CD8-positive, alpha-beta memory T cell (primary cell): ENCODE data around the gene PFDN1. TPM values are rescaled to one million over a fixed set of nuclear protein-coding genes. Genes with fewer than 3 reads are reported as not detected.

Experiments
- CTCF ChIA-PET: fragments of 350-600 bp; sonication (Branson Sonifier 250); formaldehyde crosslinking; loops from one replicate; lab custom pipeline; 2021; ENCODE audit warnings: antibody characterized with exemption; lab: Charles Lee
- POLR2A ChIA-PET: fragments of 350-600 bp; sonication (Branson Sonifier 250); formaldehyde crosslinking; loops from one replicate; lab custom pipeline; 2021; ENCODE audit warnings: antibody characterized with exemption; lab: Charles Lee
- DNase-seq, 5 donors: peaks; one replicate each; pipeline versions ENCODE4 v3.0.0 to v3.0.0-alpha.2; 2020 to 2022; ENCODE audit warnings: mixed read lengths in 1 of 5
- H3K27ac ChIP-seq: one replicate; pipeline ENCODE4 v1.7.0; 2013; ENCODE audit warnings: low read depth, mild to moderate bottlenecking, low read length, moderate library complexity
- H3K27me3 ChIP-seq: 2 replicates; pipeline ENCODE4 v1.7.0; 2013; ENCODE audit warnings: low read length, mild to moderate bottlenecking; ENCODE audit not compliant: insufficient read depth, poor library complexity, severe bottlenecking
- H3K36me3 ChIP-seq: 2 replicates; pipeline ENCODE4 v1.7.0; 2013; ENCODE audit warnings: mild to moderate bottlenecking, low read length, moderate library complexity; ENCODE audit not compliant: insufficient read depth
- H3K4me1 ChIP-seq: 2 replicates; pipeline ENCODE4 v1.7.0; 2013; ENCODE audit warnings: mild to moderate bottlenecking, low read length, moderate library complexity; ENCODE audit not compliant: insufficient read depth
- H3K4me3 ChIP-seq: 2 replicates; pipeline ENCODE4 v1.7.0; 2013; ENCODE audit warnings: mild to moderate bottlenecking, low read length
- H3K9me3 ChIP-seq: 2 replicates; pipeline ENCODE4 v1.7.0; 2013; ENCODE audit warnings: mild to moderate bottlenecking, low read length
- H3K27ac Mint-ChIP-seq, 8 donors: one replicate each; pipeline ENCODE4 v1.8.0; 2020 to 2021; ENCODE audit warnings: mixed read lengths in 8 of 8, mild to moderate bottlenecking in 6 of 8, inconsistent platforms in 3 of 8, moderate library complexity in 3 of 8
- H3K27me3 Mint-ChIP-seq, 2 donors: one replicate each; pipeline ENCODE4 v1.8.0; 2020 to 2021; ENCODE audit warnings: mixed read lengths in 2 of 2, mild to moderate bottlenecking in 1 of 2, moderate library complexity in 1 of 2
- H3K36me3 Mint-ChIP-seq, 3 donors: one replicate each; pipeline ENCODE4 v1.8.0; 2020 to 2021; ENCODE audit warnings: mixed read lengths in 3 of 3, inconsistent platforms in 1 of 3, mild to moderate bottlenecking in 1 of 3
- H3K4me1 Mint-ChIP-seq, 3 donors: one replicate each; pipeline ENCODE4 v1.8.0; 2020 to 2021; ENCODE audit warnings: mixed read lengths in 3 of 3, inconsistent platforms in 1 of 3, mild to moderate bottlenecking in 1 of 3
- H3K4me3 Mint-ChIP-seq, 7 donors: one replicate each; pipeline ENCODE4 v1.8.0; 2020 to 2021; ENCODE audit warnings: mixed read lengths in 7 of 7, mild to moderate bottlenecking in 6 of 7, moderate library complexity in 4 of 7, inconsistent platforms in 2 of 7
- H3K9me3 Mint-ChIP-seq, 5 donors: one replicate each; pipeline ENCODE4 v1.8.0; 2020 to 2022; ENCODE audit warnings: mixed read lengths in 5 of 5, mild to moderate bottlenecking in 3 of 5, moderate library complexity in 2 of 5, inconsistent platforms in 1 of 5
- polyA plus RNA-seq: library from polyadenylated mRNA; unstranded; fragments of 300-500 nt; fragmentation: Illumina TruSeq; gene quantifications from one replicate; pipeline ENCODE4 v1.2.3, GENCODE V29; 2021
- total RNA-seq, 2 experiments: library from RNA; stranded (reverse); gene quantifications; one replicate each; pipeline ENCODE4 v1.2.3, GENCODE V29; 2021

Gene PFDN1
- total and polyA plus RNA-seq, 3 experiments from 2014 or later = 71.2 to 115 (median 73.2) TPM

DNA sequence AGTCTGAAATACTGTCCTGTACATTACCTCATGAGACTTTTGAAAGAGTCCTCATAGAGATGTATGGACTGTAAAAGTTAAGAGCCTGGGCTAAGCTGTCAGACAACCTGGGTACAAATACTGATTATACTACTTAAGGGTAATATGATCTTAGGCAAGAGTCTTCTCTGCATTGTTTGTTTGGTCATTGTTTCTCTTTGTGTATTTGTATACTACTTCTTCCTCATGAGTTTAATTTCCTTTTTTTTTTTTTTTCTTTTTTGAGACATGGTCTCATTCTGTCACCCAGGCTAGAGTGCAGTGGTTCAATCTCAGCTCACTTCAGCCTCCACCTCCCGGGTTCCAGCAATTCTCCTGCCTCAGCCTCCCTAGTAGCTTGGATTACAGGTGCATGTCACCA is 2.6 kb upstream of the PFDN1 start:
- H3K27ac ChIP-seq = no peak overlapping the region
- H3K9me3 ChIP-seq = no peaks in the 10 kb centered on the region
- ChIA-PET POLR2A (no interaction called here), CTCF (no interaction called here)
- Mint-ChIP-seq H3K9me3 (no peaks in the 10 kb centered on the region), H3K36me3 (peaks cover 0 to 4% (median 0%) of the 10 kb centered on the region in 3 donors), H3K27ac (no peak overlapping the region), H3K4me3 (peak overlapping the region in 2 of 7 donors; percentile 6 to 17), H3K4me1 (peaks cover 14 to 29% (median 24%) of the 10 kb centered on the region in 3 donors), H3K27me3 (peaks cover 4 to 25% of the 10 kb centered on the region in 2 donors)
- H3K27me3 ChIP-seq = no peaks in the 10 kb centered on the region
- no peaks in the 10 kb centered on the region for H3K36me3 ChIP-seq
- H3K4me1 ChIP-seq = peaks cover 16% of the 10 kb centered on the region
- DNase-seq = no peak
- H3K4me3 ChIP-seq = no peak overlapping the region

GRCh38 chr5:140303966-140304365 is 1.1 kb upstream of the PFDN1 start:
- H3K4me1 Mint-ChIP-seq = peaks cover 16 to 33% (median 29%) of the 10 kb centered on the region in 3 donors
- POLR2A ChIA-PET = interaction anchor here (0.7 kb wide), 1 partner anchor 285 kb away, joined by 4 read pairs; no protein-coding TSS in a partner anchor

GRCh38 chr5:140301136-140301535 is 1.8 kb downstream of the PFDN1 start:
- no peak for DNase-seq
- CTCF ChIA-PET = interaction anchor here (1.2 kb wide), 1 partner anchor 46 kb away, joined by 3 read pairs; the partner anchor contains the start of gene HBEGF

More at GRCh38 chr5:140303966-140304365, 1.1 kb upstream of the PFDN1 start:
- CTCF ChIA-PET = interaction anchor here (1.1 kb wide), 1 partner anchor 59 kb away, joined by 3 read pairs; no protein-coding TSS in a partner anchor
- Histone ChIP-seq H3K9me3 (no peaks in the 10 kb centered on the region), H3K4me3 (no peak overlapping the region), H3K27me3 (no peaks in the 10 kb centered on the region), H3K27ac (no peak overlapping the region), H3K4me1 (peaks cover 16% of the 10 kb centered on the region), H3K36me3 (no peaks in the 10 kb centered on the region)
- no peak overlapping the region for H3K27ac Mint-ChIP-seq
- H3K27me3 Mint-ChIP-seq = peaks cover 2 to 16% of the 10 kb centered on the region in 2 donors
- peak overlapping the region in 1 of 7 donors; percentile 37 for H3K4me3 Mint-ChIP-seq
- peaks cover 0 to 15% (median 4%) of the 10 kb centered on the region in 3 donors for H3K36me3 Mint-ChIP-seq
- no peaks in the 10 kb centered on the region for H3K9me3 Mint-ChIP-seq
- DNase-seq = no peak

DNA sequence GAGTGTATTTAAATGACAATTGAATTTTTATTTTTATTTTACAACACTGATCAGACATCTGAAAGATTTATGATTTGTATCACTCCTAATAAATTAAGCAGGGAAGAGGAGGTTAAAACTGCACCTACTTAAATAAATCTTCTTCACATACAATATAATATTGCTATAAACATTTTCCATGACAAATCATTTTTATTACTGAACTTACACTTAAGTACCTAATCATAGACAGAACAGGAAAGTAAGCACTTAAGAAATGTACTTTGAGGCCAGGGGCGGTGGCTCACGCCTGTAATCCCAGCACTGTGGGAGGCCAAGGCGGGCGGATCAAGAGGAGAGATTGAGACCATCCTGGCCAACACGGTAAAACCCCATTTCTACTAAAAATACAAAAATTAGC is 3.8 kb downstream of the PFDN1 start:
- CTCF ChIA-PET = no interaction called here
- no peak overlapping the region for H3K4me3 ChIP-seq
- peaks cover 16% of the 10 kb centered on the region for H3K4me1 ChIP-seq
- Mint-ChIP-seq H3K36me3 (peaks cover 0 to 33% (median 18%) of the 10 kb centered on the region in 3 donors), H3K9me3 (no peaks in the 10 kb centered on the region), H3K4me3 (peak overlapping the region in 1 of 7 donors; percentile 44), H3K27ac (no peak overlapping the region), H3K27me3 (no peaks in the 10 kb centered on the region), H3K4me1 (peaks cover 34 to 76% (median 63%) of the 10 kb centered on the region in 3 donors)
- POLR2A ChIA-PET = no interaction called here
- DNase-seq = no peak
- no peaks in the 10 kb centered on the region for H3K9me3 ChIP-seq
- H3K27me3 ChIP-seq = no peaks in the 10 kb centered on the region
- no peak overlapping the region for H3K27ac ChIP-seq
- peaks cover 5% of the 10 kb centered on the region for H3K36me3 ChIP-seq

More at GRCh38 chr5:140301136-140301535, 1.8 kb downstream of the PFDN1 start:
- Mint-ChIP-seq H3K4me3 (peak overlapping the region in 4 of 7 donors; percentile 27 to 96 (median 34)), H3K36me3 (peaks cover 0 to 33% (median 14%) of the 10 kb centered on the region in 3 donors), H3K27ac (no peak overlapping the region), H3K9me3 (no peaks in the 10 kb centered on the region), H3K27me3 (peaks cover 0 to 6% of the 10 kb centered on the region in 2 donors), H3K4me1 (peaks cover 25 to 56% (median 49%) of the 10 kb centered on the region in 3 donors)
- POLR2A ChIA-PET = no interaction called here
- no peak overlapping the region for H3K27ac ChIP-seq
- peaks cover 16% of the 10 kb centered on the region for H3K4me1 ChIP-seq
- peaks cover 5% of the 10 kb centered on the region for H3K36me3 ChIP-seq
- H3K9me3 ChIP-seq = no peaks in the 10 kb centered on the region
- no peaks in the 10 kb centered on the region for H3K27me3 ChIP-seq
- H3K4me3 ChIP-seq = no peak overlapping the region

GRCh38 chr5:140298183-140298601 is 4.7 kb downstream of the PFDN1 start:
- peaks cover 18% of the 10 kb centered on the region for H3K4me1 ChIP-seq
- Mint-ChIP-seq H3K27ac (peak overlapping the region in 1 of 8 donors; percentile 24), H3K4me3 (no peak overlapping the region), H3K27me3 (no peaks in the 10 kb centered on the region), H3K9me3 (no peaks in the 10 kb centered on the region), H3K4me1 (peaks cover 36 to 81% (median 70%) of the 10 kb centered on the region in 3 donors), H3K36me3 (peaks cover 0 to 33% (median 18%) of the 10 kb centered on the region in 3 donors)
- ChIA-PET POLR2A (no interaction called here), CTCF (no interaction called here)
- no peak overlapping the region for H3K4me3 ChIP-seq
- H3K27ac ChIP-seq = no peak overlapping the region
- peaks cover 5% of the 10 kb centered on the region for H3K36me3 ChIP-seq
- no peaks in the 10 kb centered on the region for H3K27me3 ChIP-seq
- no peaks in the 10 kb centered on the region for H3K9me3 ChIP-seq
- DNase-seq = no peak

DNA sequence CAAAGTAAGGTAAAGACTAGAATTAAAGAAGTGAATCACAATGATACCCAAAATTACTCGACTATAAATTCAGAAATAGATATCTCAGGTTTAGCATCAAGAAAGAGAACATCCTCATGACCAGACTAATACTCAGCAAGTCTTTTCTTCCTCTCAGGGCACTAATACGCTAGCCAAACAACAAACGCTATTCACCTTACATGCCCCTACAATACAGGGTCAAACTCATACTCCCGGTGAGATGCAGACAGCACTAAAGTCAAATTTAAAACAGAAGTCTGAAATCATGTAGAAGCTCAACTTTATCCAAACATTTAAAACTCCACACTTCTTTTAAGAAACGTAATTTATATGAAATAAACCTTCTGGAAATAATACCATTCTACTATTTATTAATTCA is 5.6 kb downstream of the PFDN1 start:
- Mint-ChIP-seq H3K36me3 (peaks cover 0 to 33% (median 18%) of the 10 kb centered on the region in 3 donors), H3K27me3 (no peaks in the 10 kb centered on the region), H3K4me1 (peaks cover 31 to 82% (median 70%) of the 10 kb centered on the region in 3 donors), H3K4me3 (peak overlapping the region in 1 of 7 donors; percentile 36), H3K27ac (peak overlapping the region in 1 of 8 donors; percentile 14), H3K9me3 (no peaks in the 10 kb centered on the region)
- no peaks in the 10 kb centered on the region for H3K27me3 ChIP-seq
- no peak overlapping the region for H3K27ac ChIP-seq
- H3K36me3 ChIP-seq = peaks cover 5% of the 10 kb centered on the region
- H3K4me3 ChIP-seq = no peak overlapping the region
- CTCF ChIA-PET = no interaction called here
- H3K9me3 ChIP-seq = no peaks in the 10 kb centered on the region
- H3K4me1 ChIP-seq = peaks cover 23% of the 10 kb centered on the region
- no peak for DNase-seq
- POLR2A ChIA-PET = no interaction called here

GRCh38 chr5:140296289-140296688 is 6.6 kb downstream of the PFDN1 start:
- no peak for DNase-seq
- Histone ChIP-seq H3K9me3 (no peaks in the 10 kb centered on the region), H3K4me1 (peaks cover 16% of the 10 kb centered on the region), H3K27me3 (no peaks in the 10 kb centered on the region), H3K27ac (no peak overlapping the region), H3K4me3 (no peak overlapping the region), H3K36me3 (peaks cover 5% of the 10 kb centered on the region)
- POLR2A ChIA-PET = no interaction called here
- H3K4me1 Mint-ChIP-seq = peaks cover 29 to 76% (median 66%) of the 10 kb centered on the region in 3 donors
- H3K27me3 Mint-ChIP-seq = no peaks in the 10 kb centered on the region
- CTCF ChIA-PET = no interaction called here
- peak overlapping the region in 1 of 8 donors; percentile 14 for H3K27ac Mint-ChIP-seq
- peaks cover 0 to 35% (median 18%) of the 10 kb centered on the region in 3 donors for H3K36me3 Mint-ChIP-seq
- H3K9me3 Mint-ChIP-seq = no peaks in the 10 kb centered on the region
- H3K4me3 Mint-ChIP-seq = no peak overlapping the region

DNA sequence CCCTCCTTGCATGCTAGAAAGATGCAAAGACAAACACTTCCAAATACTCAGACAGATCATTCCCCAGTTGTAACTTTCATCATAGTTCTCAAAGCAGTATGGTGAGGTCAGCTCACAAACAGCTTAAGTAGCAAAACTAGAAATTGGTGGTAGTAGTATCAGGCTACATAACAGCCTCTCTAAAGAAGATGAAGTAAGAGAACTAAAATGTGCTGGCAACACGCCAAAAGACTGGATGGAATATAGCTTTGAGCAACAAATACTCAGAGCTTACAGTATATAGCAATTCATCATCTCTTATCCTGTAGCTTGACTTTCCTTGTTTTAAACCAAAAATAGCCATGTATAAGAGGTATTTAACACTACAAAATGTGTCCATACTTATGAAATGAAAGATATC is 7.5 kb downstream of the PFDN1 start:
- DNase-seq = no peak
- Mint-ChIP-seq H3K9me3 (no peaks in the 10 kb centered on the region), H3K27ac (peak overlapping the region in 1 of 8 donors; percentile 11), H3K4me3 (no peak overlapping the region), H3K36me3 (peaks cover 0 to 38% (median 20%) of the 10 kb centered on the region in 3 donors), H3K4me1 (peaks cover 33 to 72% (median 65%) of the 10 kb centered on the region in 3 donors), H3K27me3 (no peaks in the 10 kb centered on the region)
- no peak overlapping the region for H3K27ac ChIP-seq
- no peak overlapping the region for H3K4me3 ChIP-seq
- POLR2A ChIA-PET = no interaction called here
- peaks cover 5% of the 10 kb centered on the region for H3K36me3 ChIP-seq
- no peaks in the 10 kb centered on the region for H3K9me3 ChIP-seq
- CTCF ChIA-PET = no interaction called here
- H3K27me3 ChIP-seq = no peaks in the 10 kb centered on the region
- H3K4me1 ChIP-seq = peaks cover 16% of the 10 kb centered on the region
